EL (cell line): ENCODE measurements around the gene JAGN1.
"Not testable (repeated sequence)": the region's sequence is repeated elsewhere in the genome, so short reads cannot be mapped to it uniquely, and the experiment has no call there.

Experiments
- DNase-seq: peaks from one replicate; pipeline ENCODE4 v3.0.0-alpha.2; 2016

Gene JAGN1

DNA sequence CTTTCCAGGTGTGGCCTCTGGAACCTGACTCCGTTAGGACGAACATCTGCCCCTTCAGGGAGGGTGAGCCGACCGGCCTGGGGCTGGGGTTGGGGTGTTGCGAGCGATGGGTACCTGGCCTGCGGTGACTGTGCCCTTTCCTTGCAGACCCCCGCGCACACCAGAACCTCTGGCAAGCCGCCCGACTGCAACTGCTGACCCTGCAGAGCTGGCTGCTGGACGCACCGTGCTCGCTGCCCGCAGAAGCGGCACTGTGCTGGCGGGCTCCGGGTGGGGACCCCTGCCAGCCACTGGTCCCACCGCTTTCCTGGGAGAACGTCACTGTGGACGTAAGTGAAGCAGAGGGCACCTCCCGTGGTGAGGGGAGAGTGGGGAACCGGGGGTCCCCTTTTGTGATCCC is 37.7 kb downstream of the JAGN1 start:
- no peak for DNase-seq

- no peak for DNase-seq
Observed at GRCh38 chr3:9930804-9931418, 40.5 kb downstream of the JAGN1 start.

DNA sequence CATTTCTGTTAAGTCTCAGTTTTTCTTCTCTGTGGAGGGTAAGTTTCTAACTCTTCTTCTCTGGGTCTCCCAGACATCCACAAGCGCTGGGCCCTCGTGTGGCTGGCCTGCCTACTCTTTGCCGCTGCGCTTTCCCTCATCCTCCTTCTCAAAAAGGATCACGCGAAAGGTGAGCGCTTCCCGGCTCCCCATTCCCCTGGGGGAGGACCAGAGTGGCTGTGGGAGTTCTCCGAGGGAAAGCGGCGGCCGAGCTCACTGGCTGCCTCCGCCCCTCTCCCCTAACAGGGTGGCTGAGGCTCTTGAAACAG is 42.1 kb downstream of the JAGN1 start:
- no peak for DNase-seq

- peak; percentile 80 for DNase-seq
Observed at GRCh38 chr3:9932843-9933560, 42.6 kb downstream of the JAGN1 start.

- peak; percentile 88 for DNase-seq
Observed at GRCh38 chr3:9933561-9934234, 43.3 kb downstream of the JAGN1 start, which contains the start of gene CRELD1. Gene CRELD1 (plus strand): TSS chr3:9933834. CDS start chr3:9934439, 605 bp downstream.

DNA sequence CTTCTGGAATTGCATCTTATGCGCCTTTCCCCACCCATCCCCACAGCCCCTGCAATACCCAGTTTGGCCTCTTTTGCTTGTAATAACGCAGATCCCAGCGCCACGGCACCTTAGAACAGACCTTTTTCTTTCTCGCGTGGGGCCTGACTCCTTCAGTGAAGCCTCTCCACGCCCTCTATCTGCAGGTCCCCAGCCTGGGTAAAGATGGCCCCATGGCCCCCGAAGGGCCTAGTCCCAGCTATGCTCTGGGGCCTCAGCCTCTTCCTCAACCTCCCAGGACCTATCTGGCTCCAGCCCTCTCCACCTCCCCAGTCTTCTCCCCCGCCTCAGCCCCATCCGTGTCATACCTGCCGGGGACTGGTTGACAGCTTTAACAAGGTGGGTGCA is 43.8 kb downstream of the JAGN1 start:
- no peak for DNase-seq

DNA sequence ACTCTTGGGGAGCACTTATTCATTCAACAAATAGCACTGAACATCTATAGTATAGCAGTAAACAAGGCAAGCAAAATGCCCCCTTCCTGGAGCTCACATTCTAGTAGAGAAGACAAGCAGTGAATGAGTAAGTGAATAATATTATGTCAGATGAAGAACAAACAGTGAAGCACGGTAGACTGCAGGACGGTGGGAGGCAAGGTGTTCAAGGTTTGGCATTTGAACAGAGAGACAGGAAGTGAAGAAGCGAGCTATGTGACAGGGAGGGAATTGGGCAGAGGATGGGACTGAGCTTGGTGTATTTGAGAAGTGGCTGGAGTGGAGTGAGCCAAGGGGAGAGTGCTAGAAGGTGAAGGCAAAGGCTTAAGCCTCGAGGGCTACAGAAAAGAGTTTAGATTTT is 44.6 kb downstream of the JAGN1 start:
- no peak for DNase-seq

GRCh38 chr3:9935966-9936510 is 45.6 kb downstream of the JAGN1 start:
- no peak for DNase-seq

- DNase-seq: no peak
Observed at GRCh38 chr3:9937486-9938238, 47.3 kb downstream of the JAGN1 start.

DNA sequence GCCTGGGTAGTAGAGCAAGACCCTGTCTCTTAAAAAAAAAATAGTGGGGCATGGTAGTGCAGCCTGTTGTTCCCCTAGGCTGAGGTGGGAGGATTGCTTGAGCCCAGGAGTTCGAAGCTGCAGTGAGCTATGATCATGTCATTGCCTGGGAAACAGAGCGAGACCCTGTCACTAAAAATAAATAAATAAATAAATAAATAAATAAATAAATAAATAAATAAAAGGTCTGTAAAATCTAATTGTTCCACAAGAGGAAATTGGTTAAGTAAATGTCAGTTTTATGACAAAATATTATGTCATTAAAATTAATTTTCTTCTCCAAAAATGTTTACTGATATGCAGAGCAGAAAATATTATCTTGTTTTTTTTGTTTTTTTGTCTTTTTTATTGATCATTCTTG is 48.6 kb downstream of the JAGN1 start:
- no peak for DNase-seq

DNA sequence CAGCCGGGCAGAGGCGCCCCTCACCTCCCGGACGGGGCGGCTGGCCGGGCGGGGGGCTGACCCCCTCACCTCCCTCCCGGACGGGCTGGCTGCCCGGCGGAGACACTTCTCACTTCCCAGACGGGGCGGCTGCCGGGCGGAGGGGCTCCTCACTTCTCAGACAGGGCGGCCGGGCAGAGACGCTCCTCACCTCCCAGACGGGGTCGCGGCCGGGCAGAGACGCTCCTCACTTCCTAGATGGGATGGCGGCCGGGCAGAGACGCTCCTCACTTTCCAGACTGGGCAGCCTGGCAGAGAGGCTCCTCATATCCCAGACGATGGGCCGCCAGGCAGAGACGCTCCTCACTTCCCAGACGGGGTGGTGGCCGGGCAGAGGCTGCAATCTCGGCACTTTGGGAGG is 49.5 kb downstream of the JAGN1 start:
- DNase-seq: not testable (repeated sequence)

GRCh38 chr3:9940746-9941145 is 50.3 kb downstream of the JAGN1 start:
- no peak for DNase-seq

GRCh38 chr3:9942164-9942563 is 51.8 kb downstream of the JAGN1 start:
- DNase-seq: no peak

DNA sequence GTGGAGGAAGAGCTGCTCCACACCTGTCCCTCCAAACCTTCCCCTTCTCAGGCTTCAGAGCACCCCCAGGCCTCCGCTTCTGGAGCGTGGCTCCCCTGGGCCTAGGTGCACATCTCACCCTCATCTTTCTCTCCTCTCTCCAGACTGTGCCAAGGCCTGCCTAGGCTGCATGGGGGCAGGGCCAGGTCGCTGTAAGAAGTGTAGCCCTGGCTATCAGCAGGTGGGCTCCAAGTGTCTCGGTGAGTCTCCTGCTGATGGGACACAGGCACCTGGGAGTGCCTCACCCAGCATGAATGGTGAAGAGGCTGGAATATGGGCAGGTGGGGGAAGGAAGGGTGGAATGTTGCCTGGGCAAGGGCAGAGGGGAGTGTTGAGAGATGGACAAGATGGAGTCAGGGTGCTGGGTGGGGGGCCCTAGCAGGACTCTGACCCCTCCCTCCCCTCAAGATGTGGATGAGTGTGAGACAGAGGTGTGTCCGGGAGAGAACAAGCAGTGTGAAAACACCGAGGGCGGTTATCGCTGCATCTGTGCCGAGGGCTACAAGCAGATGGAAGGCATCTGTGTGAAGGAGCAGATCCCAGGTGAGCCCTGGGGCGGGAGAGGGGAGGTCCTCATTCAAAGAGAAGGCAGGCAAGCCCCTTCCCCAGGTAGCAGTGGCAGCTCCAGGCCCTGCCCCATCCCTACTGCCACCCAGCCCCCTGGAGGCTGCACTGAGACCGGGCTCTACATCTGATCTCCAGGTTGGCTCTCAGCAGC is 52.7 kb downstream of the JAGN1 start:
- no peak for DNase-seq
